Upper lobe of left lung (tissue), 6 donors: Measurements from ENCODE around the gene LZIC. TPM values are rescaled to one million over a fixed set of nuclear protein-coding genes. Genes with fewer than 3 reads are reported as not detected.

Experiments used
- ATAC-seq, 2 donors: fragments of 200-7000 bp; cut with Tn5 transposase; one replicate each; pipeline ENCODE4 v1.9.1; 2022; ENCODE audit warnings: mild to moderate bottlenecking in 2 of 2, moderate library complexity in 2 of 2; ENCODE audit not compliant: low FRiP score in 2 of 2
- DNase-seq, 2 donors: peaks; one replicate each; pipeline ENCODE4 v3.0.0-alpha.2; 2019 to 2020
- H3K27ac ChIP-seq, 4 donors: fragments of 200-600 bp; sonication (generic); one replicate each; pipeline ENCODE4 v1.5.1; 2016 to 2019
- H3K27me3 ChIP-seq, 4 donors: fragments of 200-600 bp; sonication (generic); one replicate each; pipeline ENCODE4 v1.5.1; 2017 to 2019
- H3K36me3 ChIP-seq, 4 donors: fragments of 200-600 bp; sonication (generic); one replicate each; pipeline ENCODE4 v1.5.1; 2016 to 2019
- H3K4me1 ChIP-seq, 4 donors: fragments of 200-600 bp; sonication (generic); one replicate each; pipeline ENCODE4 v1.5.1; 2018 to 2019
- H3K4me3 ChIP-seq, 4 donors: fragments of 200-600 bp; sonication (generic); one replicate each; pipeline ENCODE4 v1.5.1; 2017 to 2019; ENCODE audit warnings: mild to moderate bottlenecking in 2 of 4, moderate library complexity in 1 of 4
- H3K9me3 ChIP-seq, 4 donors: fragments of 200-600 bp; sonication (generic); one replicate each; pipeline ENCODE4 v1.5.1; 2018 to 2019
- CTCF ChIP-seq, 6 experiments: fragments of 450-650 bp in 4 of 6; fragments of 200-600 bp in 2 of 6; sonication (generic) in 2 of 6; IDR thresholded peaks; one replicate each; pipeline ENCODE4 v1.5.1; 2016 to 2019; ENCODE audit warnings: antibody characterized with exemption in 6 of 6
- EP300 ChIP-seq, 4 donors: sonication (generic); formaldehyde crosslinking; IDR thresholded peaks; one replicate each; pipeline ENCODE4 v1.5.1; 2017; ENCODE audit warnings: antibody characterized with exemption in 4 of 4, control low read depth in 2 of 4
- POLR2A ChIP-seq, 4 donors: fragments of 450-650 bp; IDR thresholded peaks; one replicate each; pipeline ENCODE4 v1.5.1; 2016 to 2017; ENCODE audit warnings: antibody characterized with exemption in 4 of 4, mild to moderate bottlenecking in 2 of 4
- POLR2AphosphoS5 ChIP-seq, 2 donors: sonication (generic); formaldehyde crosslinking; IDR thresholded peaks; one replicate each; pipeline ENCODE4 v1.5.1; 2017; ENCODE audit warnings: antibody characterized with exemption in 2 of 2
- WGBS, 2 donors: methylation state at CpG; one replicate each; pipeline ENCODE4 v1.1.5; 2017 to 2018; 5-methylcytosine and 5-hydroxymethylcytosine counted together
- total RNA-seq, 6 donors: library from RNA; depleted of rRNA in 4 of 6; stranded (reverse); fragments of >200 nt in 4 of 6; gene quantifications; one replicate each; pipeline versions ENCODE4 v1.1.0 to v1.2.1, GENCODE V29; 2016 to 2021
- donor health status: DM: no; HTN: no; CAD: no; lungs with moderate emphysema.
- donor health status: DM: no; HTN: yes; CAD: no; lungs with severe emphysema.

LZIC gene
- total RNA-seq, 6 donors from 2014 or later: 9.4 to 28.7 (median 19.4) TPM

- Histone ChIP-seq H3K27me3 (no peaks in the 10 kb centered on the region), H3K4me1 (peaks cover 0 to 8% (median 0%) of the 10 kb centered on the region in 4 donors), H3K4me3 (no peak overlapping the region), H3K27ac (peak overlapping the region in 1 of 4 donors; percentile 16), H3K9me3 (no peaks in the 10 kb centered on the region), H3K36me3 (peaks cover 5 to 33% (median 20%) of the 10 kb centered on the region in 4 donors)
- 39 to 47% methylated on average over 6 of the region's 6 CpGs for WGBS, 2 donors
- DNase-seq (no peak), ATAC-seq (no peak)
- TF ChIP-seq CTCF (IDR thresholded peaks at IDR 0.05): no peak
- no peak for TF ChIP-seq POLR2AphosphoS5 (IDR thresholded peaks at IDR 0.05)
- TF ChIP-seq EP300 (IDR thresholded peaks at IDR 0.05): no peak
- no peak for TF ChIP-seq POLR2A (IDR thresholded peaks at IDR 0.05)
Observed at GRCh38 chr1:9985001-9985400, 41.8 kb upstream of the LZIC start.

GRCh38 chr1:9984253-9984652 lies 41.1 kb upstream of the LZIC start:
- H3K27me3 ChIP-seq: no peaks in the 10 kb centered on the region
- peaks cover 0 to 3% (median 0%) of the 10 kb centered on the region in 4 donors for H3K4me1 ChIP-seq
- H3K36me3 ChIP-seq: peaks cover 5 to 36% (median 20%) of the 10 kb centered on the region in 4 donors
- no peak overlapping the region for H3K4me3 ChIP-seq
- peak overlapping the region in 1 of 4 donors; percentile 39 for H3K27ac ChIP-seq
- 85 to 86% methylated on average over 5 of the region's 5 CpGs for WGBS, 2 donors
- ATAC-seq: no peak
- no peak for DNase-seq
- no peak for TF ChIP-seq CTCF (IDR thresholded peaks at IDR 0.05)
- no peak for TF ChIP-seq EP300 (IDR thresholded peaks at IDR 0.05)
- TF ChIP-seq POLR2A (IDR thresholded peaks at IDR 0.05): no peak
- TF ChIP-seq POLR2AphosphoS5 (IDR thresholded peaks at IDR 0.05): no peak
- H3K9me3 ChIP-seq: no peaks in the 10 kb centered on the region

GRCh38 chr1:9960706-9961562 lies 17.7 kb upstream of the LZIC start:
- Histone ChIP-seq H3K9me3 (no peaks in the 10 kb centered on the region), H3K4me1 (no peaks in the 10 kb centered on the region), H3K36me3 (peaks cover 0 to 4% (median 0%) of the 10 kb centered on the region in 4 donors), H3K4me3 (no peak overlapping the region), H3K27me3 (no peaks in the 10 kb centered on the region), H3K27ac (no peak overlapping the region)
- DNase-seq (no peak), ATAC-seq (no peak)
- no peak for TF ChIP-seq POLR2AphosphoS5 (IDR thresholded peaks at IDR 0.05)
- no peak for TF ChIP-seq EP300 (IDR thresholded peaks at IDR 0.05)
- no peak for TF ChIP-seq POLR2A (IDR thresholded peaks at IDR 0.05)
- TF ChIP-seq CTCF (IDR thresholded peaks at IDR 0.05): no peak
- 81 to 88% methylated on average over 10 to 12 of the region's 12 CpGs for WGBS, 2 donors

GRCh38 chr1:9960011-9960410 lies 16.8 kb upstream of the LZIC start:
- ATAC-seq (no peak), DNase-seq (no peak)
- no peak overlapping the region for H3K4me3 ChIP-seq
- H3K9me3 ChIP-seq: no peaks in the 10 kb centered on the region
- H3K36me3 ChIP-seq: peaks cover 0 to 4% (median 0%) of the 10 kb centered on the region in 4 donors
- no peaks in the 10 kb centered on the region for H3K27me3 ChIP-seq
- WGBS, 2 donors: 92 to 94% methylated on average over 4 of the region's 4 CpGs
- no peaks in the 10 kb centered on the region for H3K4me1 ChIP-seq
- H3K27ac ChIP-seq: no peak overlapping the region
- TF ChIP-seq CTCF (IDR thresholded peaks at IDR 0.05) (no peak), EP300 (IDR thresholded peaks at IDR 0.05) (no peak), POLR2AphosphoS5 (IDR thresholded peaks at IDR 0.05) (no peak), POLR2A (IDR thresholded peaks at IDR 0.05) (no peak)
